ENCODE measurements around the gene WDFY3. TPM values are rescaled to one million over a fixed set of nuclear protein-coding genes. Genes with fewer than 3 reads are reported as not detected.

The WDFY3 gene
- total RNA-seq, 1 experiment from 2014 or later, result 39.9 TPM

DNA sequence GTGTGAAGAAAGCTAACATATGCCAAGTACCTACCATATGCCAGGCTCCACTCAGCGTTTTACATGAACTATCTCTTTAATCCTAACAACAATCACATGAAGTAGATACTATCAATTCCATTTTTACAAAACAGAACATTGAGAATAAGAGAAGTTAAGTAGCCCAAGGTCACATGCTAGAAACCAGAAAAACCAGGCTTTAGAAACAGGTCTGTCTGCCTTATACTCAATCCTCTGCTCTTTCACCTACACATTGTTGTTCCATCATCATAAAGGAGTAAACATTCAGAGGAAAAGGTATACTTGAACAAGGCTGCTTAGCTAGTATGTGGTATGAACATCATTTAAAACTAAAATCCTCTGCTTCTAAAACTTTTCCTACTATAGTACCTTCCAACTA lies 42.1 kb downstream of the WDFY3 start (continued):
- TF ChIP-seq EZH2 (IDR thresholded peaks at IDR 0.05) (no peak), JUND (IDR thresholded peaks at IDR 0.05) (no peak), CBX3 (IDR thresholded peaks at IDR 0.05; ENCODE audit: low read depth) (no peak), TCF7L2 (IDR thresholded peaks at IDR 0.05; ENCODE audit: borderline replicate concordance, extremely low read depth, insufficient read depth, insufficient read length) (no peak), ELF1 (IDR thresholded peaks at IDR 0.05; ENCODE audit: borderline replicate concordance, low read depth) (no peak), POLR2A (IDR thresholded peaks at IDR 0.05; ENCODE audit: borderline replicate concordance, extremely low read depth, insufficient read depth, insufficient read length) (no peak), ZFX (IDR thresholded peaks at IDR 0.05) (no peak), RAD21 (IDR thresholded peaks at IDR 0.05; ENCODE audit: low read depth) (no peak)

GRCh38 chr4:84920617-84921016 lies 45.9 kb downstream of the WDFY3 start:
- Histone ChIP-seq H3K9me2 (ENCODE audit: insufficient read depth) (no peaks in the 10 kb centered on the region), H3K9ac (ENCODE audit: low read length) (no peak overlapping the region), H3K4me3 (replicated peaks in 1 of 2; ENCODE audit: low read depth in 1 of 2, low read length in 2 of 2) (no peak overlapping the region), H3K27ac (ENCODE audit: low read depth, low read length) (no peak overlapping the region), H3K36me3 (ENCODE audit: control insufficient read depth in 1 of 2, insufficient read depth in 2 of 2, low read length in 2 of 2) (no peaks in the 10 kb centered on the region), H4K20me1 (ENCODE audit: insufficient read depth) (no peaks in the 10 kb centered on the region), H3K9me3 (ENCODE audit: control insufficient read depth in 1 of 2, insufficient read depth in 1 of 2, low read depth in 1 of 2, low read length in 2 of 2) (no peaks in the 10 kb centered on the region), H3K4me2 (ENCODE audit: low read length) (no peak overlapping the region), H3K4me1 (ENCODE audit: control insufficient read depth in 1 of 2, insufficient read depth in 2 of 2, low read length in 2 of 2) (no peaks in the 10 kb centered on the region), H2AFZ (ENCODE audit: low read depth, low read length, poor library complexity, severe bottlenecking) (no peak overlapping the region), H3K27me3 (ENCODE audit: insufficient read depth, low read length) (no peaks in the 10 kb centered on the region), H3K79me2 (ENCODE audit: insufficient read depth, low read length) (peaks cover 8% of the 10 kb centered on the region; the same call in 1 of the 2 replicates)
- ChIA-PET CTCF (no interaction called here), RAD21 (ENCODE audit: low non-redundant PET in 1 of 2, low total read pairs in 2 of 2, uncharacterized antibody in 2 of 2, unreplicated experiment in 2 of 2) (no interaction called here), POLR2A (no interaction called here)
- TF ChIP-seq SP1 (IDR thresholded peaks at IDR 0.05; ENCODE audit: low read depth), result peak; percentile 29; the same call in 1 of the 2 replicates
- no peak for TF ChIP-seq TCF7L2 (IDR thresholded peaks at IDR 0.05; ENCODE audit: borderline replicate concordance, extremely low read depth, insufficient read depth, insufficient read length)
- TF ChIP-seq, protein P1, sequence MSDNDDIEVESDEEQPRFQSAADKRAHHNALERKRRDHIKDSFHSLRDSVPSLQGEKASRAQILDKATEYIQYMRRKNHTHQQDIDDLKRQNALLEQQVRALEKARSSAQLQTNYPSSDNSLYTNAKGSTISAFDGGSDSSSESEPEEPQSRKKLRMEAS (IDR thresholded peaks at IDR 0.05), result no peak
- peak; percentile 74 for TF ChIP-seq CEBPB (IDR thresholded peaks at IDR 0.05; ENCODE audit: low read depth)
- TF ChIP-seq SRF (IDR thresholded peaks at IDR 0.05; ENCODE audit: low read depth), result no peak
- no peak for DNase-seq (ENCODE audit: low read depth, low spot score)
- BruUV-seq (replicated peaks), result no TSS peak
- intact Hi-C loops (cut with micrococcal nuclease), result no loop called here
- ATAC-seq, result no peak

All from HCT116 (cell line).